GM12891 (cell line): ENCODE measurements around the gene PRSS48.

ENCODE experiments used
- POLR2A ChIP-seq: IDR thresholded peaks from 2 replicates; pipeline ENCODE4 v1.6.1; 2011; ENCODE audit warnings: low read depth, low read length, control low read depth
- POLR2AphosphoS5 ChIP-seq: IDR thresholded peaks from 2 replicates; pipeline ENCODE4 v1.6.1; 2011; ENCODE audit warnings: low read depth, low read length, control low read depth
- SPI1 ChIP-seq: IDR thresholded peaks from 2 replicates; pipeline ENCODE4 v1.6.1; 2011; ENCODE audit warnings: low read depth, low read length, control low read depth

DNA sequence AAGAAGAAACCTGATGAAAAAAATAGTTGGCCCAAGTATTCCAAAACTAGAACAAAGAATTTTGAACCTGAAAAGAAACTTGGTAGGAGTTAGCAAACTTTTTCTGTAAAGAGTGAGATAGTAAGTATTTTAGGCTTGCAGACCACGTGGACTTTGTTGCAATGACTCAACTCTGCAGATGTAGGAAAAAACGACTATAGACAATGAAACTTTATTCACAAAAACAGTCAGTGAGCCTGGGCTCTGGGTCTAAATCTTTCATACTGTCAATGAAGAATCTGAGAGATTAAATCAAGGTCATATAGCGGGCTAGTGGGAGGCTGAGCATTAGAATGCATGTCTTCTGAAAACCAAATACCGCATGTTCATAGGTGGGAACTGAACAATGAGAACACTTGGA, 25.5 kb downstream of the PRSS48 start:
- no peak for TF ChIP-seq POLR2AphosphoS5
- no peak for TF ChIP-seq SPI1
- TF ChIP-seq POLR2A: no peak
